ENCODE data around the gene IGFBP3.
A peak's percentile ranks its signal among the peaks of the same experiment; 100 is the strongest.
"Not testable (repeated sequence)": the region's sequence is repeated elsewhere in the genome, so short reads cannot be mapped to it uniquely, and the experiment has no call there.

IGFBP3 gene

GRCh38 chr7:45920502-45921380 is at the start of gene IGFBP3:
TSS of gene IGFBP3 (minus strand) at chr7:45921272. CDS start at chr7:45921140, 132 bp downstream.
- no peak for DNase-seq

- DNase-seq: no peak
These were observed 49.4 kb upstream of the IGFBP3 start for GRCh38 chr7:45970454-45970853.

- DNase-seq: no peak
These were observed 48.9 kb upstream of the IGFBP3 start for GRCh38 chr7:45969940-45970339.

GRCh38 chr7:45968856-45969541 is 47.9 kb upstream of the IGFBP3 start:
- DNase-seq: no peak

GRCh38 chr7:45968312-45968711 is 47.2 kb upstream of the IGFBP3 start:
- DNase-seq: no peak

- DNase-seq: no peak
These were observed 46.6 kb upstream of the IGFBP3 start for GRCh38 chr7:45967591-45968157.

- DNase-seq: no peak
These were observed 41.8 kb upstream of the IGFBP3 start for GRCh38 chr7:45962861-45963260.

- DNase-seq: no peak
These were observed 36.6 kb upstream of the IGFBP3 start for GRCh38 chr7:45957721-45958120.

GRCh38 chr7:45955286-45955685 is 34.2 kb upstream of the IGFBP3 start:
- no peak for DNase-seq

GRCh38 chr7:45953055-45953454 is 32.0 kb upstream of the IGFBP3 start:
- DNase-seq: not testable (repeated sequence)

GRCh38 chr7:45944058-45944457 is 23.0 kb upstream of the IGFBP3 start:
- DNase-seq: no peak

- DNase-seq: no peak
These were observed 19.9 kb upstream of the IGFBP3 start for GRCh38 chr7:45940939-45941338.

GRCh38 chr7:45940237-45940781 is 19.2 kb upstream of the IGFBP3 start:
- not testable (repeated sequence) for DNase-seq

GRCh38 chr7:45939574-45939973 is 18.5 kb upstream of the IGFBP3 start:
- no peak for DNase-seq

GRCh38 chr7:45938626-45939302 is 17.7 kb upstream of the IGFBP3 start:
- no peak for DNase-seq

GRCh38 chr7:45937862-45938261 is 16.8 kb upstream of the IGFBP3 start:
- DNase-seq: no peak

GRCh38 chr7:45937301-45937700 is 16.2 kb upstream of the IGFBP3 start:
- DNase-seq: no peak

- no peak for DNase-seq
These were observed 9.9 kb upstream of the IGFBP3 start for GRCh38 chr7:45930967-45931366.

GRCh38 chr7:45927721-45928120 is 6.6 kb upstream of the IGFBP3 start:
- no peak for DNase-seq

GRCh38 chr7:45924283-45924682 is 3.2 kb upstream of the IGFBP3 start:
- no peak for DNase-seq

GRCh38 chr7:45923818-45924217 is 2.7 kb upstream of the IGFBP3 start:
- DNase-seq: no peak

- peak; percentile 9 for DNase-seq
These were observed 2.2 kb upstream of the IGFBP3 start for GRCh38 chr7:45923290-45923689.

- DNase-seq: no peak
These were observed 1.7 kb upstream of the IGFBP3 start for GRCh38 chr7:45922810-45923209.

Data from NK-92 treated with Interleukin-12 subunit alpha and Interleukin-12 subunit beta, amount 100 ng/mL, for 24 hours (cell line).